Endothelial cell of umbilical vein (primary cell): ENCODE results near the gene TRIM24.

Source experiments
- JUN ChIP-seq: IDR thresholded peaks from 2 replicates; pipeline ENCODE4 v1.6.1; 2011; ENCODE audit warnings: borderline replicate concordance, low read depth; ENCODE audit not compliant: insufficient read length, insufficient read depth
- POLR2A ChIP-seq: IDR thresholded peaks from 2 replicates; pipeline ENCODE4 v1.6.1; 2012; ENCODE audit warnings: low read depth, mild to moderate bottlenecking, control low read depth, low read length
- POLR2AphosphoS5 ChIP-seq: IDR thresholded peaks from 2 replicates; pipeline ENCODE4 v1.6.1; 2012; ENCODE audit warnings: low read depth, mild to moderate bottlenecking, control low read depth, low read length, moderate library complexity; ENCODE audit not compliant: insufficient read depth
- TF ChIP-seq, protein P1 (sequence below): IDR thresholded peaks from 2 replicates; pipeline ENCODE4 v1.6.1; 2011; ENCODE audit not compliant: insufficient read depth, insufficient read length
- TF ChIP-seq, protein P2 (sequence below), 2 donors: IDR thresholded peaks; 1 replicate in 1 of 2; 2 replicates in 1 of 2; pipeline ENCODE4 v1.5.1; 2011; ENCODE audit warnings: low read length in 2 of 2, mild to moderate bottlenecking in 2 of 2, moderate library complexity in 2 of 2, control low read depth in 1 of 2, inconsistent platforms in 1 of 2, low read depth in 1 of 2; ENCODE audit not compliant: insufficient read depth in 1 of 2; ENCODE audit errors: extremely low read depth in 1 of 2

DNA sequence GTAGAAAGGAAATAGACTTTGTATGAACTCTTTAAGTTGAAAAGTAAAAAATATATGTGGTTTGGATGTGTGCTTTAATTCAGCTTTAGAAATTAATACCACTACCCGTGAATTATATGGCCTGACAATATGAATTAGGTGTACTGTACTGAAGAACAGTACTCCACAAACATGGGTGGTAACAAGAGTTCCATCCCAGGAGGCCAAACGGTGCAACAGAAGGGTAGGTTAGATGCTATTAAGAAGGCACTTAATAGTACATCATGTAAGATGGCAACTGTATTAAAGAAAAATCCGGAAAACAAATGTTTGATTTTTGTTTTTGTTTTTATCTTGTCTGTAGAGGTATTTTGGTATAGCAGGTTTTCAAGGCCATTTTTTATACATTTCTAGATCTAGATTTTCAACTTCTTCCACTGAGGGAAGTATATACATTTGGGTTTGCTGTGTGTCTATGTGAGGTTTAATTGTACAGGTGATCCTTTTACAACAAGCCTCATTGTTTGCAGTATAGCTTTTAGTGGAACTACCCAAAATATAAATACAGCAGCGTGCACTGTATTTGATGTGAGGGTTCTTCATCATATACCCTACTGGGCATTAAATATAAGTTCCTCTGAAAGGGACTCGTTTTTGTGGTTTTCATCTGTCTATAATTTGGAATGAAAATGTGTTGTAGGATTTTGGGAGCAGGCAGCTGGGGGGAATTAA, 125.4 kb downstream of the TRIM24 start:
- TF ChIP-seq, protein P1, sequence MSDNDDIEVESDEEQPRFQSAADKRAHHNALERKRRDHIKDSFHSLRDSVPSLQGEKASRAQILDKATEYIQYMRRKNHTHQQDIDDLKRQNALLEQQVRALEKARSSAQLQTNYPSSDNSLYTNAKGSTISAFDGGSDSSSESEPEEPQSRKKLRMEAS, result no peak
- TF ChIP-seq, protein P2, sequence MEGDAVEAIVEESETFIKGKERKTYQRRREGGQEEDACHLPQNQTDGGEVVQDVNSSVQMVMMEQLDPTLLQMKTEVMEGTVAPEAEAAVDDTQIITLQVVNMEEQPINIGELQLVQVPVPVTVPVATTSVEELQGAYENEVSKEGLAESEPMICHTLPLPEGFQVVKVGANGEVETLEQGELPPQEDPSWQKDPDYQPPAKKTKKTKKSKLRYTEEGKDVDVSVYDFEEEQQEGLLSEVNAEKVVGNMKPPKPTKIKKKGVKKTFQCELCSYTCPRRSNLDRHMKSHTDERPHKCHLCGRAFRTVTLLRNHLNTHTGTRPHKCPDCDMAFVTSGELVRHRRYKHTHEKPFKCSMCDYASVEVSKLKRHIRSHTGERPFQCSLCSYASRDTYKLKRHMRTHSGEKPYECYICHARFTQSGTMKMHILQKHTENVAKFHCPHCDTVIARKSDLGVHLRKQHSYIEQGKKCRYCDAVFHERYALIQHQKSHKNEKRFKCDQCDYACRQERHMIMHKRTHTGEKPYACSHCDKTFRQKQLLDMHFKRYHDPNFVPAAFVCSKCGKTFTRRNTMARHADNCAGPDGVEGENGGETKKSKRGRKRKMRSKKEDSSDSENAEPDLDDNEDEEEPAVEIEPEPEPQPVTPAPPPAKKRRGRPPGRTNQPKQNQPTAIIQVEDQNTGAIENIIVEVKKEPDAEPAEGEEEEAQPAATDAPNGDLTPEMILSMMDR (IDR thresholded peaks at IDR 0.05; ENCODE audit: extremely low read depth in 1 of 2, insufficient read depth in 1 of 2, low read depth in 1 of 2, low read length in 2 of 2), result no peak
- TF ChIP-seq POLR2AphosphoS5, result no peak
- no peak for TF ChIP-seq JUN
- TF ChIP-seq POLR2A, result no peak
